GM19438 (cell line): ENCODE results near the gene DOCK9.
"Not testable (repeated sequence)": the region's sequence is repeated elsewhere in the genome, so short reads cannot be mapped to it uniquely, and the experiment has no call there.

Experiments
- ATAC-seq: cut with Tn5 transposase; IDR thresholded peaks from one replicate; pipeline ENCODE4 v1.9.1; 2021; ENCODE audit warnings: low read depth; ENCODE audit not compliant: unreplicated experiment

Gene DOCK9

DNA sequence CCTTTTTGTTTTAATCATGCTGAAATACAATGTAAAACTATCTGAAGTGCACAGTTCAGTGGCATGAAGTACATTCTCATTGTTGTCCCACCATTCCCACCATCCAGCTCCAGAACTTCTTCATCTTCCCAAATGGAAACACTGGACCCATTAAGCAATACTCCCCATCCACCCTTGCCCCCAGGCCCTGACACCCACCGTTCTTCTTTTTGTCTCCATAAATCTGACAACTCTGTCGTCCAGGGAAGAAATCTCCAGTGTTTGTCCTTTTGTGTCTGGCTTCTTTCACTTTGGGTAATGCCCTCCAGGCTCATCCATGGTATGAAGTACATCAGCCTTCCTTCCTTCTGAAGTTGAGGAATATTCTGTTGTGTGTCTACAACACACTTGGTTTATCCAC, 222.7 kb downstream of the DOCK9 start:
- ATAC-seq, result no peak

- not testable (repeated sequence) for ATAC-seq
Observed at GRCh38 chr13:98754468-98754867, 223.4 kb downstream of the DOCK9 start.

GRCh38 chr13:98752467-98753290, 225.2 kb downstream of the DOCK9 start, which contains the start of gene SLC15A1:
Gene SLC15A1 (minus strand): TSS chr13:98752672. CDS start chr13:98752598, 74 bp downstream.
- ATAC-seq, result no peak

- no peak for ATAC-seq
Observed at GRCh38 chr13:98751861-98752466, 225.9 kb downstream of the DOCK9 start.

DNA sequence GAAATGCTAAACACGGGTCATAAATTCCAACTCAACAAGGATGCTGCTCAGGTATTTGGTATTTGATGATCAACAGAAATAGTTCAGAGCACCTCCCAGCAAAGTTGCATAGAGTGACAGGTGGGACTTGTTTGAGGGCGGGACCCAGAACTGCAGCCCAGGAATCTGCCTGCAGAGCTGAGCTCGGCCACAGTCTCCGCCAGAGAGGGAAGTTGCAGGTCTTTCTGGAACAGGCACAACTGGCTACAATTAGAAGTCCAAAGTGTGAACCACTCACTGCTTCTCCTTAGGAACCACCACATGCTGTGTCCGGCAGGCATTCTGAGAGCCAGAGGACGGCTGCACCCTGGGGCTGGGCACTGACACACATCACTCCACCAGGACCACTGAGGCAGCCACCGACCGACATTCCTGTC, 226.5 kb downstream of the DOCK9 start:
- no peak for ATAC-seq

- ATAC-seq, result no peak
Observed at GRCh38 chr13:98749501-98749900, 228.4 kb downstream of the DOCK9 start.

DNA sequence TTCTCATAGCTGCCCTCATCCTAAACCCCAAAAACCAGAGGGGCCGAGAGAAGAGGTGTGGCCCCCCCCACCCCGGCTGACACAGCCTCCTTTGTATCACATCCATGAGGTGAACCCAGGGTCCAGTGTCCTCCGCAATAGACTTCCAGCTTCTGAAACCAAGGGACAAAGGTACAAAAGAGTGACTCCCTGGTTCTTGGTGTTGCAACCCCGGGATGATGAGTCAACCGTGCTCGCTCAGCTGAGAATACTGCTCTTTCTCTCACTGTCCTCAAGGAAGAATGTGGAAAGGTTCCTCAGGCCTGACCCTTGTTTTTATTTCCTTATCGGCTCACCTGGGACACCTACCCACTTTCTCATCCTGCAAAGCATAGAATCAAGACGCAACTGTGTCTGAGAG, 230.9 kb downstream of the DOCK9 start:
- ATAC-seq, result no peak
